PC-3 (cell line): Measurements from ENCODE around the gene PRKAG3. TPM values are rescaled to one million over a fixed set of nuclear protein-coding genes. Genes with fewer than 3 reads are reported as not detected.

ENCODE experiments used
- ATAC-seq: fragments of 200-7000 bp; cut with Tn5 transposase; 2 replicates; pipeline ENCODE4 v1.9.1; 2020; ENCODE audit warnings: mild to moderate bottlenecking, moderate library complexity
- BruUV-seq: library from RNA; stranded (reverse); fragments of 400-500 nt; replicated peaks from 2 replicates; lab custom pipeline; 2021; lab: Mats Ljungman, UMichigan
- CTCF ChIA-PET: fragments of 300-600 bp; sonication (Branson Sonifier 250); formaldehyde crosslinking; loops from one replicate; lab custom pipeline; 2022; ENCODE audit warnings: antibody characterized with exemption; lab: Charles Lee
- POLR2A ChIA-PET: fragments of 300-600 bp; sonication (Branson Sonifier 250); formaldehyde crosslinking; loops from one replicate; lab custom pipeline; 2022; ENCODE audit warnings: antibody characterized with exemption; ENCODE audit not compliant: unreplicated experiment; lab: Charles Lee
- DNase-seq: peaks from one replicate; pipeline ENCODE4 v3.0.0-alpha.2; 2015
- H2AFZ ChIP-seq: fragments of 300-600 bp; sonication (generic); 2 replicates; pipeline ENCODE4 v1.6.0; 2016; ENCODE audit warnings: antibody characterized with exemption, low read length
- H3F3A ChIP-seq: fragments of 300-600 bp; sonication (generic); one replicate; pipeline ENCODE4 v1.6.0; 2017; ENCODE audit warnings: antibody characterized with exemption, low read length, control low read depth, mild to moderate bottlenecking; ENCODE audit not compliant: unreplicated experiment
- H3K27ac ChIP-seq: fragments of 300-600 bp; sonication (generic); 2 replicates; pipeline ENCODE4 v1.5.1; 2016; ENCODE audit warnings: mild to moderate bottlenecking, low read length
- H3K27me3 ChIP-seq: fragments of 300-600 bp; sonication (generic); 2 replicates; pipeline ENCODE4 v1.6.1; 2016; ENCODE audit warnings: low read length, mixed read lengths
- H3K36me3 ChIP-seq: fragments of 300-600 bp; sonication (generic); 2 replicates; pipeline ENCODE4 v1.6.1; 2016; ENCODE audit warnings: low read depth, mixed run types, low read length, mixed read lengths
- H3K4me1 ChIP-seq: fragments of 300-600 bp; sonication (generic); 2 replicates; pipeline ENCODE4 v1.5.1; 2016; ENCODE audit warnings: low read length; ENCODE audit not compliant: insufficient read depth
- H3K4me2 ChIP-seq: fragments of 300-600 bp; sonication (generic); 2 replicates; pipeline ENCODE4 v1.6.0; 2016; ENCODE audit warnings: low read length
- H3K4me3 ChIP-seq: fragments of 300-600 bp; sonication (generic); 2 replicates; pipeline ENCODE4 v1.5.1; 2016; ENCODE audit warnings: mild to moderate bottlenecking, low read length, mixed read lengths
- H3K79me2 ChIP-seq: fragments of 300-600 bp; sonication (generic); 2 replicates; pipeline ENCODE4 v1.6.1; 2017; ENCODE audit warnings: low read length, mixed read lengths
- H3K9ac ChIP-seq: fragments of 300-600 bp; sonication (generic); 2 replicates; pipeline ENCODE4 v1.6.0; 2016; ENCODE audit warnings: mild to moderate bottlenecking, low read length
- H3K9me2 ChIP-seq: fragments of 300-600 bp; sonication (generic); replicated peaks from 2 replicates; pipeline ENCODE4 v1.6.1; 2016; ENCODE audit warnings: mixed run types, low read length, mixed read lengths
- H3K9me3 ChIP-seq: fragments of 300-600 bp; sonication (generic); 2 replicates; pipeline ENCODE4 v1.6.1; 2016; ENCODE audit warnings: low read length, mixed read lengths
- H4K20me1 ChIP-seq: fragments of 300-600 bp; sonication (generic); 2 replicates; pipeline ENCODE4 v1.6.1; 2016; ENCODE audit warnings: low read length, mixed read lengths
- EZH2 ChIP-seq: fragments of 300-600 bp; sonication (generic); IDR thresholded peaks from one replicate; pipeline ENCODE4 v1.6.1; 2017; ENCODE audit warnings: antibody characterized with exemption, mild to moderate bottlenecking, low read length; ENCODE audit not compliant: unreplicated experiment
- EZH2phosphoT487 ChIP-seq: fragments of 300-600 bp; sonication (generic); IDR thresholded peaks from 2 replicates; pipeline ENCODE4 v1.6.1; 2018; ENCODE audit warnings: mild to moderate bottlenecking, antibody characterized with exemption, low read length, borderline replicate concordance
- intact Hi-C: fragments of 100-400 bp; cut with micrococcal nuclease; formaldehyde crosslinking; loops from 2 replicates; pipeline ENCODE4 v1.9.0; 2023
- total RNA-seq: library from RNA; depleted of rRNA; stranded (reverse); fragments of >200 nt; gene quantifications from 2 replicates; pipeline ENCODE4 v1.2.3, GENCODE V29; 2014
- TF ChIP-seq, protein P1 (sequence below): fragments of 300-600 bp; sonication (generic); conservative IDR thresholded peaks from 2 replicates; pipeline ENCODE4 v1.5.1; 2017; ENCODE audit warnings: antibody characterized with exemption, low read depth, mild to moderate bottlenecking, low read length

The PRKAG3 gene
- total RNA-seq, 1 experiment from 2014 or later, result not detected

DNA sequence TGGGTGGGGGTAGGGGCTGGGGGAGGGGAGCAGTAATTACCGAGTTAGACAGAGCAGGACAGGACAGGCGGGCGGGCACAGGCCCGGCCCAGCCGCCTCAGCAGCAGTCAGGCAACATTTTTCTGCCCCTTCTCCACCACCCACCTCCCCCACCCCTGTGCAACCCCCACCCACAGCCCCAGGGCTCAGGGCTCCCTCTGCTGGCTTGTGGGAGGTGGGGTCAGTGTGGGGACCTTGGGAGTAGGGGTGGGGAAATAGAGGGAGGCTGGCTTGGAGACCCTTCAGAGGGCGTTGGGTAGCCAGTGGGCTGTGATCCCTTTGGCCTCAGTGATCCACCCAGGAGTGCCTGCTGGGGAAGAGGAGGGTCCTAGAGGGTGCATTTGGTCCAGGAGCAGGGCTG, 34.4 kb upstream of the PRKAG3 start:
- H3K9ac ChIP-seq, result no peak overlapping the region
- no peaks in the 10 kb centered on the region for H3K9me3 ChIP-seq
- DNase-seq (no peak), ATAC-seq (no peak)
- ChIA-PET POLR2A (no interaction called here), CTCF (no interaction called here)
- no peaks in the 10 kb centered on the region for H3K79me2 ChIP-seq
- H3K9me2 ChIP-seq, result no peaks in the 10 kb centered on the region
- H3K4me2 ChIP-seq, result no peak overlapping the region
- no peak overlapping the region for H3K27ac ChIP-seq
- no peak overlapping the region for H2AFZ ChIP-seq
- H3K4me1 ChIP-seq, result no peaks in the 10 kb centered on the region
- no peaks in the 10 kb centered on the region for H3F3A ChIP-seq
- no TSS peak for BruUV-seq
- no peak overlapping the region for H3K4me3 ChIP-seq
- intact Hi-C loops, result no loop called here
- no peaks in the 10 kb centered on the region for H4K20me1 ChIP-seq
- no peaks in the 10 kb centered on the region for H3K36me3 ChIP-seq
- TF ChIP-seq, protein P1, sequence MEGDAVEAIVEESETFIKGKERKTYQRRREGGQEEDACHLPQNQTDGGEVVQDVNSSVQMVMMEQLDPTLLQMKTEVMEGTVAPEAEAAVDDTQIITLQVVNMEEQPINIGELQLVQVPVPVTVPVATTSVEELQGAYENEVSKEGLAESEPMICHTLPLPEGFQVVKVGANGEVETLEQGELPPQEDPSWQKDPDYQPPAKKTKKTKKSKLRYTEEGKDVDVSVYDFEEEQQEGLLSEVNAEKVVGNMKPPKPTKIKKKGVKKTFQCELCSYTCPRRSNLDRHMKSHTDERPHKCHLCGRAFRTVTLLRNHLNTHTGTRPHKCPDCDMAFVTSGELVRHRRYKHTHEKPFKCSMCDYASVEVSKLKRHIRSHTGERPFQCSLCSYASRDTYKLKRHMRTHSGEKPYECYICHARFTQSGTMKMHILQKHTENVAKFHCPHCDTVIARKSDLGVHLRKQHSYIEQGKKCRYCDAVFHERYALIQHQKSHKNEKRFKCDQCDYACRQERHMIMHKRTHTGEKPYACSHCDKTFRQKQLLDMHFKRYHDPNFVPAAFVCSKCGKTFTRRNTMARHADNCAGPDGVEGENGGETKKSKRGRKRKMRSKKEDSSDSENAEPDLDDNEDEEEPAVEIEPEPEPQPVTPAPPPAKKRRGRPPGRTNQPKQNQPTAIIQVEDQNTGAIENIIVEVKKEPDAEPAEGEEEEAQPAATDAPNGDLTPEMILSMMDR, result no peak
- TF ChIP-seq EZH2, result no peak
- no peak for TF ChIP-seq EZH2phosphoT487
- H3K27me3 ChIP-seq, result peaks cover 5% of the 10 kb centered on the region

DNA sequence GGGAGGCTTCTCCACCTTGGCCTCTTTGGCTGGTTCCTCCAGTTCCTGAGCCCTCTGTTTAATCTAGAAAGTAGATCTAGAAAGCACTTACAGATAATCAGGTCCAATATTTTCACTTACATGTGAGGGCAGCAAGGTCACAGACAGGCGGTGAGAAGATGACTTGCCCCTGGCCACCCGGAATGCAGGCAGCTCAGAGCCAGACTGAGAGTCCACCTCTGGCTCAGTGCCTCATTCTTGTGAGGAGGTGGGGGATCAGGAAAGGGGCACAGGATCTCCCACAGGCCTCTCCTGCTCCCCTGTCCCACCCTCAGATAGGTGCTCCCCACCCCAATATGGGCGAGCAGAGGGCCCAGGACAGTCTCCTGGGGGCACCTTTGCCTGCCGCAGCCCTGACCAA, 33.8 kb upstream of the PRKAG3 start:
- Histone ChIP-seq H3K4me1 (no peaks in the 10 kb centered on the region), H3F3A (no peaks in the 10 kb centered on the region), H3K9ac (no peak overlapping the region), H3K9me2 (no peaks in the 10 kb centered on the region), H3K9me3 (no peaks in the 10 kb centered on the region), H4K20me1 (no peaks in the 10 kb centered on the region), H2AFZ (no peak overlapping the region), H3K4me3 (no peak overlapping the region), H3K4me2 (no peak overlapping the region), H3K79me2 (no peaks in the 10 kb centered on the region), H3K36me3 (no peaks in the 10 kb centered on the region), H3K27ac (no peak overlapping the region), H3K27me3 (peaks cover 11% of the 10 kb centered on the region)
- DNase-seq, result no peak
- ATAC-seq, result no peak
- ChIA-PET CTCF (no interaction called here), POLR2A (no interaction called here)
- no TSS peak for BruUV-seq
- intact Hi-C loops, result no loop called here
- TF ChIP-seq, protein P1, result no peak
- TF ChIP-seq EZH2 (no peak), EZH2phosphoT487 (no peak)

DNA sequence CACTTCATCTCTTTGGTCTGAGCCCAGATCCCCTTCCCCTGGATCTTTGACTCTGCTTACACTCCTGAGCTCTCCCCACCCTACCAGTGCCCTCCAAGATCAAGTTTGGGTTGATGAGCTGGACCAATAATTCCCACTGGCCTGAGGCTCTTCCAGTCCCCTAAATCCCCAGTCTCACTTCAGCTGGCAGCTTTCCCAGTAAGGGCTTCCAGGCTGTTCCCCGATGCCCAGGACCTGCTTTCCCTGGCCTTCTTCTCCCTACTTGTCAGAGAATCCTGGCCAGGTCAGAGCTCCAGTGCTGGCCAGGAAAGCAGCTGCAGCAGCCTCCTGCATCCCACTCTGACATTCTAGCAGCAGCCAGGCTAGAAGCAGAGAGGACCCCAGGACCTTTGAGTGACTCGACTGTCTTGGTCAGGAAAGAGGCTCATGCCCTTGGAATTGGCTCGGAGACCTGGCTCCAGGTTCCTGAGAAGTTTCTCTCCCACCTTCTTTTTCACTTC, 31.5 kb upstream of the PRKAG3 start:
- no peak for ATAC-seq
- Histone ChIP-seq H3K9me3 (no peaks in the 10 kb centered on the region), H2AFZ (no peak overlapping the region), H4K20me1 (no peaks in the 10 kb centered on the region), H3K27me3 (peaks cover 30% of the 10 kb centered on the region), H3K9me2 (no peaks in the 10 kb centered on the region), H3F3A (no peaks in the 10 kb centered on the region), H3K4me2 (no peak overlapping the region), H3K4me3 (no peak overlapping the region), H3K79me2 (no peaks in the 10 kb centered on the region), H3K27ac (no peak overlapping the region), H3K9ac (no peak overlapping the region), H3K4me1 (no peaks in the 10 kb centered on the region), H3K36me3 (no peaks in the 10 kb centered on the region)
- CTCF ChIA-PET, result no interaction called here
- POLR2A ChIA-PET, result no interaction called here
- TF ChIP-seq EZH2phosphoT487 (no peak), EZH2 (no peak)
- TF ChIP-seq, protein P1, result no peak
- intact Hi-C loops, result no loop called here
- no TSS peak for BruUV-seq
- no peak for DNase-seq
